HG03571 (cell line): ENCODE measurements around the gene UBAP1L.

ENCODE experiments used
- ATAC-seq: cut with Tn5 transposase; IDR thresholded peaks from one replicate; pipeline ENCODE4 v1.9.1; 2021; ENCODE audit not compliant: unreplicated experiment

UBAP1L gene

GRCh38 chr15:65067317-65067644, 47.7 kb downstream of the UBAP1L start:
- no peak for ATAC-seq

GRCh38 chr15:65066635-65067316, 48.2 kb downstream of the UBAP1L start:
- ATAC-seq, result no peak

- no peak for ATAC-seq
Measured at GRCh38 chr15:65066001-65066634, 48.9 kb downstream of the UBAP1L start.

- no peak for ATAC-seq
Measured at GRCh38 chr15:65062726-65063125, 52.3 kb downstream of the UBAP1L start.

GRCh38 chr15:65062061-65062460, 52.9 kb downstream of the UBAP1L start:
- ATAC-seq, result no peak

GRCh38 chr15:65060641-65061397, 54.2 kb downstream of the UBAP1L start:
- ATAC-seq, result no peak

GRCh38 chr15:65059931-65060596, 54.9 kb downstream of the UBAP1L start:
- no peak for ATAC-seq

GRCh38 chr15:65059369-65059750, 55.6 kb downstream of the UBAP1L start:
- no peak for ATAC-seq

GRCh38 chr15:65058394-65059368, 56.3 kb downstream of the UBAP1L start:
- no peak for ATAC-seq

- ATAC-seq, result no peak
Measured at GRCh38 chr15:65057549-65057940, 57.5 kb downstream of the UBAP1L start.

- ATAC-seq, result no peak
Measured at GRCh38 chr15:65056868-65057548, 58.0 kb downstream of the UBAP1L start.

- no peak for ATAC-seq
Measured at GRCh38 chr15:65056106-65056505, 58.9 kb downstream of the UBAP1L start.

GRCh38 chr15:65055201-65055870, 59.7 kb downstream of the UBAP1L start:
- ATAC-seq, result no peak

GRCh38 chr15:65054333-65055200, 60.4 kb downstream of the UBAP1L start:
- ATAC-seq, result no peak

- no peak for ATAC-seq
Measured at GRCh38 chr15:65052956-65053355, 62.0 kb downstream of the UBAP1L start.

- ATAC-seq, result no peak
Measured at GRCh38 chr15:65051266-65051665, 63.7 kb downstream of the UBAP1L start.

GRCh38 chr15:65050270-65050669, 64.7 kb downstream of the UBAP1L start:
- ATAC-seq, result no peak

- ATAC-seq, result peak; percentile 68
Measured at GRCh38 chr15:65049418-65049840, 65.6 kb downstream of the UBAP1L start.
